DMS79 treated with DMSO at 0.1 percent for 48 hours (cell line): ENCODE data around the gene KCMF1.

Source experiments
- DNase-seq: peaks from one replicate; lab custom pipeline; 2025; lab: John Stamatoyannopoulos, UW

Gene KCMF1

DNA sequence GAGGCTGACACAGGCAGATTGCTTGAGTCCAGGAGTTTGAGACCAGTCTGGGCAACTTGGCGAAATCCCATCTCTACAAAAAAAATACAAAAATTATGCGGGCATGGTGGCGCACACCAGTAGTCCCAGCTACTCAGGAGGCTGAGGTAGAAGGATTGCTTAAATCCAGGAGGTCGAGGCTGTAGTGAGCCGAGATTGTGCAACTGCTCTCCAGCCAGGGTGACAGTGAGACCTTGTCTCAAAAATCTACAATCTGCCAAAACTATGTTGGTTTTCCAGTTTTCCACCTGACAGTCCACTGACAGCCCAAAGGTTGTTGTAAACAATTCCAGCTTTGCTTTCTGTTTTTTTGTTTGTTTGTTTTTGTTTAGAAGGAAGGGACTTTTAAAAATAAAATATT, 51.3 kb downstream of the KCMF1 start:
- no peak for DNase-seq

- DNase-seq: no peak
Measured at GRCh38 chr2:85024372-85025047, 53.5 kb downstream of the KCMF1 start.

GRCh38 chr2:85032621-85033020, 61.7 kb downstream of the KCMF1 start:
- DNase-seq: no peak

- no peak for DNase-seq
Measured at GRCh38 chr2:85033388-85033787, 62.4 kb downstream of the KCMF1 start.

DNA sequence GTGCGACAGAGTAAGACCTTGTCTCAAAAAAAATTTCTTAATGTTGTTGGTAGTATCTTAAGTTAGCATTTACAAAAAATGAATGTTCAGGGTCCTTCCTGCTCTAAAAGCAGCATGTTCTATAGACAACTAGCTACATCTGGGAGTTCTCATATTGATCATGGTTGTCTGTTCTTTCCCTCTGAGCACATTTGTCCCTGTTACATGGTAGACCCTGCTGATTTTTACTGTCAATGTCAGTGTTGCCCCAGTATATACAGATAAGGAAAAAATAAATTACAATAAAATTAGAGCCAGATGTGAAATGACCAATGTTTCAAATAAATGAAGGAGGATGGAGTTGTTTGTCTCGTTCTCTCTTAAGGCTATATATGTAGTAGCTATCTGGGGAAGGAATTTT, 63.2 kb downstream of the KCMF1 start:
- no peak for DNase-seq

GRCh38 chr2:85037622-85038021, 66.7 kb downstream of the KCMF1 start:
- DNase-seq: no peak

- no peak for DNase-seq
Measured at GRCh38 chr2:85042330-85042729, 71.4 kb downstream of the KCMF1 start.

DNA sequence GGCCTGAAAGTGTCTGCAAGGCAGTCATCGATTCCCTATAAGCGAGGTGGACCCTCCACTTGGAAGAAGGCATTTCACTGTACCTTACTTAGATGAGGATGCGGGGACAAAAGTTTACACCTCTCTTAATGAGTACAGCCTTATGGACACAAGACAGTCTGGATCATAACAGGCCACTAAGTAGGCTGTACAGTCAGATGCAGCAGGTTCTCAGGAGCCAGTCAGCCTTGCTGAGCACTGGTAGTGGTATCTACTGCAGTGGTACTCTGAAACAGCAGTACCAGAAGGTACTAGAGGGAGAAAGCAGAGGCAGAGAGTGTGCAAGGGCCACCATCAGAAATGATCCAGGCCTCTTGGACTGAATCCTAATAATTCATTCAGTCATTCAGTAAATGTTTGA, 77.6 kb downstream of the KCMF1 start:
- DNase-seq: no peak

DNA sequence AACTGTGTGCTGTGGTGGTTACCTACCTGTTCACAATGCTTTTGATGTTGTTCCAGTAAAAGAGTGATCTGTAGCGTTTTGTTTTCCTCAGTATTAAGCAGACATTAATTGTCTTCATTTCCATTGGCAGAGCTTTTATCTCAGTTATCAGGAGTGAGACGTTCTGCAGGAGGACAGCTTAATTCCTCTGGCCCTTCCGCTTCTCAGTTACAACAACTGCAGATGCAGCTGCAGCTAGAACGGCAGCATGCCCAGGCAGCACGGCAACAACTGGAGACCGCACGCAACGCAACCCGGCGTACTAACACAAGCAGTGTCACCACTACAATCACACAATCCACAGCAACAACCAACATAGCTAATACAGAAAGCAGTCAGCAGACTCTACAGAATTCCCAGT, 78.3 kb downstream of the KCMF1 start:
- DNase-seq: no peak

DNA sequence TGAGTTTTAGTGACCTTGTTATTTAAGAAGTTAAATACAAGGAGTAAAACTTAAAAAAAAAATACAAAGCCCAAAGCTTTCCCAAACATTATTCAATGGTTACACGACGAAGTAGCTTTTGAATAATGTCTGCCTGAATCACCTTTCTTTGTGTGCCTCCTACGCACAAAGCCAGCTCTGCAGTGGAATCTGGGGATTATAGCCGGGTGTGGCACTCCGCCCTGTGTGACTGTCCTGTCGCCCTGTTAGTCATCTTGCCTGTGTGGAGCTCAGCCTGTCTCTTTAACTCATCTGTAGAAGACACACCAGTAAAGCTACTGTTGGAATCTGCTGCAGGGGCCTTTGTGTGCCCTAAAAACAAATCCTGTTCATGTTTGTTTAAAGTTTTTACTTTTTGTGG, 82.8 kb downstream of the KCMF1 start:
- no peak for DNase-seq

- no peak for DNase-seq
Measured at GRCh38 chr2:85057226-85057962, 86.4 kb downstream of the KCMF1 start.

DNA sequence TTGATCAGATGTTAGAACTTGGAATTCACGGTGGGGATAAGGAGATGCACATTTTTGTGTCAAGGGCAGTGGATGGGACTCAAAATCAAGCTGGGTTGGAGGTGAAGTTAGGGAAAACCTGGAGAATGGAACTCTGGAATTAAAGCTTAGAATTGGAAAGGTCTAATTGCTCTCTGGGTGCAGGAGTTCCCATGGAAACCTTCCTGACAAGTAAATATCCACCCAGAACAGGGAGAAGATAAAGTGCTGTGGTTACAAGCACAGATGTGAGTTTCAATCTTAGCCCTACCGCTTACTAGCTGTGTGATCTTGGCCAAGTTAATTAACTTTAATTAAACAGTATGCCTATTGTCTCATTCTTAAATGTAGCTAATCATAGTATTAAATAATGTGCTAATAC, 90.9 kb downstream of the KCMF1 start:
- no peak for DNase-seq

DNA sequence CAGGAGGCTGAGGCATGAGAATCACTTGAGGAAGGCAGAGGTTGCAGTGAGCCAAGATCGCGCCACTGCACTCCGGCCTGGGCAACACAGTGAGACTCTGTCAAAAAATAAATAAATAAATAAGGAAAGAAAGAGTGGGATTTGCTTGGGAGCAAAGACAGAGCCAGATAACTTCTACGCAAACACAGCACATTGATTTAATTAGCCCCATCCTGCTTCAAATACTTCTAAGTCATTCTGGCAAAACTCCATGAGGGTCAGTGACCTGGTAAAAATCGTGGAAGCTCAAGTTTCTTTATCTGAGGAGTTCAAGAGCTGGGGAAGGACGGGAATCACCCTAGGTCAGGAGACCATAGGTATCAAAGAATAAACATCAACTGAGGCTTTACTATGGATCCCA, 91.6 kb downstream of the KCMF1 start:
- no peak for DNase-seq

GRCh38 chr2:85063981-85064599, 93.1 kb downstream of the KCMF1 start:
- DNase-seq: no peak

DNA sequence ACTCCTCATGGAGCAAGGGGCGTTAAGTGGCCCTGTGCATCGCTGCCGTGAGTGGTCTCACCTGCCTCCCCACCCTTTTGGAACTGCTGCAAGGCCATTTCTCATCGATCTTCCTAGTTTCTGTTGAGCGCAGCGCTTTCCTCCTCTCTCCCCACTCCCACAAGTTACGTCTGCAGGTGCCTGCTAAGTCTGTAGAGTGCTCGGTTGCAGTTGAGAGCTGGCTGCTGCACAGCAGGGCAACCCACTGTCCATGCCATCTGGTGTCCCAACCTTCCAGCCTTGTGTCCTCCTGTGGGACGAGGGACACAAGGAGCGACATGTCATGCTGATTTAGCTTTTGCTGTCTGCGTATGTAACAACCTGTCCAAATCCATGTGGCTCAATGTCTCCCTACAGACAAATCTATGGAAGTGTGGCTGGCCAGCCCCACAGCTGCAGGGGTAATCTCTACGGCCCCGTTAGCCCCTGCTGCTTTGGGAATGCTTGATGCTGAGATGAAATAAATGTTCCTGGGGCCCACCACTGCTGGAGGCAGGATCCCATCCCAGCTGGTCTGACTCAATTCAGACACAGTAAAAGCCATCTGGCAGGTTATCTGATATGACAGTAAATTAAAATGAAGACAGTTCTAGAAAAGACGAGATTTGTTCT, 94.1 kb downstream of the KCMF1 start:
- DNase-seq: peak; percentile 10

- no peak for DNase-seq
Measured at GRCh38 chr2:85066006-85066740, 95.2 kb downstream of the KCMF1 start.

GRCh38 chr2:85066874-85067351, 96.0 kb downstream of the KCMF1 start:
- DNase-seq: peak; percentile 78

DNA sequence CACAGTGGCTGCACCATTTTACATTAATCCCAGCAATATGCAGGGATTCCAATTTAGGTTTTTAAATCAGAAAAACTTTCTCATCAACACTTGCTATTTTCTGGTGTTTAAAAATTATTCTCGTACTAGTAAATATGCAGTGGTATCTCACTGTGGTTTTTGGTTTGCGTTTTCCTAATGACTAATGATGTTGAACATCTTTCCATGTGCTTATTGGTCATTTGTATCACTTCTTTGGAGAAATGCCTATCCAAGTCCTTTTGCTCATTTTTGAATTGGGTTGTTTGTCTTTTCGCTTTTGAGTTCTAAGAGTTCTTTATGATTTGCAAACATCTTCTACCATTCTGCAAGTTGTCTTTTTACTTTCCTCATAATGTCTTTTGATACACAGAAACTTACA, 100.1 kb downstream of the KCMF1 start:
- no peak for DNase-seq

DNA sequence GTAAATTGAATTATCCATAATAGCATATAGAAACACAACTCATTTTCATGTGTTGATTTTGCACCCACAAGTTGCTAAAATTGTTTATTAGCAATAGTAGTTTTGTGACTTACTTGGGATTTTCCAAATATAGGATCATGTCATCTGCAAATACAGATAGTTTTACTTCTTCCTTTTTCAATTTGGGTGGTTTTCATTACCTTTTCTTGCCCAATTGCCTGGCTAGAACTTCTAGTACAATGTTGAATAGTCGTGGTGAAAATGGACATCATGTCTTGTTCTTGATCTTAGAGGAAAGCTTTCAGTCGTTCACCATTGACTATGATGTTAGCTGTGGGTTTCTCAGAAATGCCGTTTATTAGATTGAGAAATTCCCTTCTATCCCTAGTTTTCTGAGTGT, 102.1 kb downstream of the KCMF1 start:
- DNase-seq: no peak

GRCh38 chr2:85076618-85077274, 105.8 kb downstream of the KCMF1 start:
- no peak for DNase-seq

GRCh38 chr2:85077859-85078419, 107.0 kb downstream of the KCMF1 start:
- DNase-seq: no peak
